Activated naive CD4-positive, alpha-beta T cell treated with anti-CD3 and anti-CD28 coated beads, Interleukin-2, amount 50 U/mL, for 24 hours (primary cell): ENCODE data around the gene DUS1L.

Experiments
- H3K27ac Mint-ChIP-seq: one replicate; pipeline ENCODE4 v1.8.0; 2021; ENCODE audit warnings: mild to moderate bottlenecking, mixed read lengths
- H3K27me3 Mint-ChIP-seq: one replicate; pipeline ENCODE4 v1.8.0; 2021; ENCODE audit warnings: mixed read lengths
- H3K36me3 Mint-ChIP-seq: one replicate; pipeline ENCODE4 v1.8.0; 2021; ENCODE audit warnings: mixed read lengths
- H3K4me1 Mint-ChIP-seq: one replicate; pipeline ENCODE4 v1.8.0; 2021; ENCODE audit warnings: mixed read lengths
- H3K4me3 Mint-ChIP-seq: one replicate; pipeline ENCODE4 v1.8.0; 2021; ENCODE audit warnings: mild to moderate bottlenecking, mixed read lengths
- H3K9me3 Mint-ChIP-seq: one replicate; pipeline ENCODE4 v1.8.0; 2021; ENCODE audit warnings: mixed read lengths

DUS1L gene

GRCh38 chr17:82035956-82036633, 29.5 kb downstream of the DUS1L start:
- Mint-ChIP-seq H3K27me3 (no peaks in the 10 kb centered on the region), H3K4me1 (peaks cover 28% of the 10 kb centered on the region), H3K4me3 (peak overlapping the region; percentile 70), H3K36me3 (no peaks in the 10 kb centered on the region), H3K9me3 (no peaks in the 10 kb centered on the region), H3K27ac (no peak overlapping the region)

DNA sequence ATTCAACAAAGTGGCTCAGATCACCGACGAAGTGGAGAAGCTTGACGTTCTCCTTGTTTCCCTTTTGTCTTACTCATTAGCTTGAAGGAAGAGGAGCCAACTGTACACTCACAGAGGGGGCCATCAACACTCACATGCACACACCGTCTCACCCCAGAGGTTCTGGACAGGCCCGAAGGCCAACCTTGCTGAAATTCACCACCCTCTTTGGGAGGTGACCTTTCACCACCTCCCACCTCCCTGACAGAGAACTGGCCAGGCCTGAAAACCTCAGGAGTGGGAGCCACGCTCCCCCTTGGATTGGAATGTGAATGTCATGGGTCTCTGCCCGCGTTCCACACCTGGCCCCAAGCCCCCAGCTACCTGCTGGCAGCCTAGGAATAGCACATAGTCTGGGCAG, 30.1 kb downstream of the DUS1L start:
- Mint-ChIP-seq H3K4me1 (peaks cover 28% of the 10 kb centered on the region), H3K27ac (no peak overlapping the region), H3K27me3 (no peaks in the 10 kb centered on the region), H3K4me3 (peak overlapping the region; percentile 31), H3K9me3 (no peaks in the 10 kb centered on the region), H3K36me3 (no peaks in the 10 kb centered on the region)

DNA sequence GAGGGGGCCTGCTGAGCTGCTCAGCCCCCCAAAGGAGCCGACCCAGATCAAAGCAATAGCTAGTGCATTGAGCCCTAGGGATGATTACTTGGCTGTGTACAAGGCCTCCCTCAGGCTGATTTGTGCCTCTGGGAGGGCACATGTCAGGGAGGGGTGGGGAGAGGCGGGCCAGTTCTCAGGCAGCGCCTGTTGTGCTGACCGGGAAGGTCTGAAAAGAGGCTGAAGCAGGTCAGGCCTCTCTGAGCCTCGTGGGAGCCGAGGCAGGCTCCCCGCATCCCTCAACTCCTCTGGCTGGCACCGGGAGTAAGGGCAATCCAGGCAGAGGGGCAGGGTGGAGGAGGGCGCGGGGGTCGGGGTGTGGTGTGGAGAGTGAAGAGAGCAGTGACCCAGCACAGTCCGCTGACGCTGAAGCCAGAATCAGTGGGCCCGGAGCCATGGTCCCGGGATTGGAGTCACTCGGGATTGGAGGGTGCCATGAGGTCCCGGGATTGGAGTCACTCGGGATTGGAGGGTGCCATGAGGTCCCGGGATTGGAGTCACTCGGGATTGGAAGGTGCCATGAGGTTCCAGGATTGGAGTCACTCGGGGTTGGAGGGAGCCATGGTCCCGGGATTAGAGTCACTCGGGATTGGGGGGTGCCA, 31.1 kb downstream of the DUS1L start:
- no peaks in the 10 kb centered on the region for H3K36me3 Mint-ChIP-seq
- no peaks in the 10 kb centered on the region for H3K9me3 Mint-ChIP-seq
- H3K27ac Mint-ChIP-seq = no peak overlapping the region
- H3K4me3 Mint-ChIP-seq = no peak overlapping the region
- peaks cover 31% of the 10 kb centered on the region for H3K4me1 Mint-ChIP-seq
- no peaks in the 10 kb centered on the region for H3K27me3 Mint-ChIP-seq

GRCh38 chr17:82033359-82034085, 32.1 kb downstream of the DUS1L start:
- Mint-ChIP-seq H3K27me3 (no peaks in the 10 kb centered on the region), H3K27ac (no peak overlapping the region), H3K4me1 (peaks cover 24% of the 10 kb centered on the region), H3K9me3 (no peaks in the 10 kb centered on the region), H3K4me3 (no peak overlapping the region), H3K36me3 (no peaks in the 10 kb centered on the region)

GRCh38 chr17:82031885-82032627, 33.5 kb downstream of the DUS1L start:
- H3K27me3 Mint-ChIP-seq = no peaks in the 10 kb centered on the region
- H3K4me1 Mint-ChIP-seq = peaks cover 18% of the 10 kb centered on the region
- H3K27ac Mint-ChIP-seq = no peak overlapping the region
- H3K36me3 Mint-ChIP-seq = no peaks in the 10 kb centered on the region
- no peaks in the 10 kb centered on the region for H3K9me3 Mint-ChIP-seq
- peak overlapping the region; percentile 60 for H3K4me3 Mint-ChIP-seq

DNA sequence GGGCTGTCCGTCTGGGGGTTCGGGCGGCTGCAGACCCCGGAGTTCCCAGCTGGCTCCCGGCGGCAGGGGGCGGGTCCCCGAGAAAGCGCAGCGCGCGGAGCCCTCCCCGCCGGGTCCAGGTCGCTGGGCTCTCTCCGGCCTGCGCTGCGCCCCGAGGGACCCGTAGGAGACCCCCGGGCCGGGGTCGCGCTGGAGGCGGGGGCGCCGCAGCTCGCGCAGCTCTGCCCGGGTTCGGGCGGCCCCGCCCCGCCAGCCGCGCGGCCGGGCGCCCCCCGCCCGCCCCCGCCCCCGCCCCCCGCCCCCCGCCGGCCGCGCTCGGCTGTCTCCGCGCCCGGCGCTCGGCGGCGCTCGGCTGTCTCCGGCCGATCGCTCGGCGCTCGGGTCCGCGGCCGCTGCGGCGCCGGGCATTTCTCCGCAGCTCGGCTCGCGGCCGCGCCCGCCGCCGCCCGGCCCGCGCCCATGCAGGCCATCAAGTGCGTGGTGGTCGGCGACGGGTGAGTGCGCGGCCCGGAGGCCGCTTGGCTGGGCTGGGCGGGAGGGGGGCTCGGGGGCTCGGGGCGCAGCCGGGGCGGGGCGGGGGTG, 34.2 kb downstream of the DUS1L start, which contains the start of gene RAC3:
Gene RAC3, plus strand, starts transcription at position 376 of the 582 bp plus-strand sequence. Its CDS starts 84 bp downstream, at position 460.
- H3K27ac Mint-ChIP-seq = peak within 1 kb of the TSS; percentile 59
- no peaks in the 10 kb centered on the region for H3K36me3 Mint-ChIP-seq
- peak within 1 kb of the TSS; percentile 88 for H3K4me3 Mint-ChIP-seq
- no peaks in the 10 kb centered on the region for H3K27me3 Mint-ChIP-seq
- H3K9me3 Mint-ChIP-seq = no peaks in the 10 kb centered on the region
- H3K4me1 Mint-ChIP-seq = peaks cover 18% of the 10 kb centered on the region

- Mint-ChIP-seq H3K27ac (peak overlapping the region; percentile 59), H3K36me3 (no peaks in the 10 kb centered on the region), H3K27me3 (no peaks in the 10 kb centered on the region), H3K9me3 (no peaks in the 10 kb centered on the region), H3K4me3 (peak overlapping the region; percentile 88), H3K4me1 (peaks cover 13% of the 10 kb centered on the region)
These were observed 34.9 kb downstream of the DUS1L start for GRCh38 chr17:82030470-82031302.

- H3K27ac Mint-ChIP-seq = no peak overlapping the region
- peak overlapping the region; percentile 88 for H3K4me3 Mint-ChIP-seq
- H3K9me3 Mint-ChIP-seq = no peaks in the 10 kb centered on the region
- no peaks in the 10 kb centered on the region for H3K27me3 Mint-ChIP-seq
- H3K36me3 Mint-ChIP-seq = no peaks in the 10 kb centered on the region
- peaks cover 7% of the 10 kb centered on the region for H3K4me1 Mint-ChIP-seq
These were observed 35.6 kb downstream of the DUS1L start for GRCh38 chr17:82029990-82030469.

GRCh38 chr17:82029391-82029790, 36.2 kb downstream of the DUS1L start:
- H3K4me1 Mint-ChIP-seq = peaks cover 4% of the 10 kb centered on the region
- H3K27me3 Mint-ChIP-seq = no peaks in the 10 kb centered on the region
- H3K4me3 Mint-ChIP-seq = no peak overlapping the region
- no peaks in the 10 kb centered on the region for H3K36me3 Mint-ChIP-seq
- H3K27ac Mint-ChIP-seq = no peak overlapping the region
- H3K9me3 Mint-ChIP-seq = no peaks in the 10 kb centered on the region

DNA sequence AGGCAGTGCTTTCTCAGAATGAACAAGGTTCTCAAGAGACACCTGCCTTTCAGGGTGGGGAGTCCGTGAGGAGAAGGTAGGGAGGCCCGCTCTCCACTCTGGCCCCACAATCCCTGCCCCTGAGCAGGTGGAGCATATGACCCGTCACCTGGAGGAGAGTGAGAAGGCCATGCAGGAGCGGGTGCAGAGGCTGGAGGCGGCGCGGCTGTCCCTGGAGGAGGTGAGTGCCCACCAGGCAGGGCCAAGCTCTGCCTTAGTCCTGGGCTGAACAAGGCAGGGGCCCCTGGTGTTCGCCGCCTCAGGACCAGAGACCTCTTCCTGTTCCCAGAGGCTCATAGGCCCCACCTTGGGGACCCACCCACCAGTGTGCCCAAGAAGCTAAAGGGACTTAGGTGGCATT, 36.6 kb downstream of the DUS1L start:
- H3K27me3 Mint-ChIP-seq = no peaks in the 10 kb centered on the region
- H3K4me3 Mint-ChIP-seq = no peak overlapping the region

GRCh38 chr17:82028246-82028645, 37.4 kb downstream of the DUS1L start:
- Mint-ChIP-seq H3K9me3 (no peaks in the 10 kb centered on the region), H3K4me3 (no peak overlapping the region), H3K27ac (no peak overlapping the region), H3K36me3 (no peaks in the 10 kb centered on the region), H3K4me1 (peaks cover 4% of the 10 kb centered on the region), H3K27me3 (no peaks in the 10 kb centered on the region)

More for the DNA sequence above, 36.6 kb downstream of the DUS1L start:
- H3K27ac Mint-ChIP-seq = no peak overlapping the region
- H3K36me3 Mint-ChIP-seq = no peaks in the 10 kb centered on the region
- H3K9me3 Mint-ChIP-seq = no peaks in the 10 kb centered on the region
- peaks cover 4% of the 10 kb centered on the region for H3K4me1 Mint-ChIP-seq

DNA sequence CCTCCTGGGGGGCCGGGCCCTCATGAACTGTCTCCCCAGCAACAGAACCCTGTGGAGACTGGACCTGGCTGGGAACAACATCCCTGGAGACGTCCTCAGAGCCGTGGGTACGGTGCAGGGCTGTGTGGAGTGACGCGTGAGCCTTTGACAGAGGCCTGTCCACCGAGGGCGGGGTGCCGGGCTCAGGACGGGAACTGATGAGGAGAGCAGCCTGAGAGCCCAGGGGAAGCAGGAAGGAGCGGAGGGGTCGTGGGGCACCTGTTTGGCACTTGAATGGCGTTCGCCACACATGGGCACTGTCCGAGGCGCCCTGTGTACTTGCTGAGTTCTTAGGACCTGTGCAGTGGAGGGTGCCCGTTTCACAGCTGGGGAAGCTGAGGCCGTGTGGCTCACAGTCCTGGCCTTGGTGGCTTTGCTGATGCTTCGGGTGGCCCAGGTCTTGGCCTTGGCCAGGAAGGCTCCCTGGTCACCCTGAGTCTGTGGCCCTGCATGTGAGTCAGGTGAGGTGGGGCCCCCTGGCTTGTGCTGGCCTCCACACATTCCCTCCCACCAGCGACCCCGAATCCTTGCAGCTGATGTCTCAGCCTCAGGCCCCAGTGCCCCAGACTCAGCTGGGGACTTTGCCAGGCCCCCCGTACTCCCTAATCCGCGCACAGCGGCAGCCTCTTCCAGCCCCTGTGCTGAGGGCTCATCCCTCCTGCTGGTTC, 40.0 kb downstream of the DUS1L start:
- Mint-ChIP-seq H3K4me1 (peaks cover 13% of the 10 kb centered on the region), H3K27me3 (no peaks in the 10 kb centered on the region), H3K36me3 (no peaks in the 10 kb centered on the region), H3K4me3 (no peak overlapping the region), H3K27ac (no peak overlapping the region), H3K9me3 (no peaks in the 10 kb centered on the region)

DNA sequence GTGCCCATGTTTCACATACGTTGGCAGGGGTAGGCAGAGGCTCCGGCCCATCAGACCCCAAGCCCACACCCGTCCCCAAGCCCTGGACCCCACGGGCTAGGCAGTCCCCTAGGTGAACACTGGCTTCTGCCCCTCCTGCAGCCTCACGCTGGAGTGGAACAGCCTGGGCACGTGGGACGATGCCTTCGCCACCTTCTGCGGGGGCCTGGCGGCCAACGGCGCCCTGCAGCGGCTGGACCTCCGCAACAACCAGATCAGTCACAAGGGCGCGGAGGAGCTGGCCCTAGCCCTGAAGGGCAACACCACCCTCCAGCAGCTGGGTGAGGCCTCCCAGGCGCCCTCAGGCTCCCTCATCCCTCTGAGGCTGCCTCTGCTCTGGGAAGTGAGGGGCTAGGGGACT, 40.7 kb downstream of the DUS1L start:
- Mint-ChIP-seq H3K27me3 (no peaks in the 10 kb centered on the region), H3K4me3 (no peak overlapping the region), H3K36me3 (no peaks in the 10 kb centered on the region)

More for the DNA sequence above, 40.7 kb downstream of the DUS1L start:
- peaks cover 17% of the 10 kb centered on the region for H3K4me1 Mint-ChIP-seq
- H3K27ac Mint-ChIP-seq = no peak overlapping the region
- no peaks in the 10 kb centered on the region for H3K9me3 Mint-ChIP-seq
